NCI-H82 treated with DMSO at 0.1 percent for 48 hours (cell line): ENCODE results near the gene CDC14B.
"Not testable (repeated sequence)": the region's sequence is repeated elsewhere in the genome, so short reads cannot be mapped to it uniquely, and the experiment has no call there.

Source experiments
- DNase-seq: peaks from one replicate; lab custom pipeline; 2025; ENCODE audit not compliant: unreplicated experiment; lab: John Stamatoyannopoulos, UW

CDC14B gene

GRCh38 chr9:96619491-96620180 is at the start of gene CDC14B:
CDC14B (minus strand) TSS chr9:96619843; CDS start chr9:96619378, 465 bp downstream.
- DNase-seq = peak; percentile 10

GRCh38 chr9:96668868-96669534 is 49.4 kb upstream of the CDC14B start:
- no peak for DNase-seq

- no peak for DNase-seq
Measured at GRCh38 chr9:96667363-96667728, 47.7 kb upstream of the CDC14B start.

GRCh38 chr9:96666653-96667362 is 47.2 kb upstream of the CDC14B start:
- not testable (repeated sequence) for DNase-seq

GRCh38 chr9:96665789-96666188 is 46.1 kb upstream of the CDC14B start:
- DNase-seq = no peak

GRCh38 chr9:96663506-96664120 is 44.0 kb upstream of the CDC14B start:
- DNase-seq = no peak

- no peak for DNase-seq
Measured at GRCh38 chr9:96661711-96662110, 42.1 kb upstream of the CDC14B start.

GRCh38 chr9:96660692-96661248 is 41.1 kb upstream of the CDC14B start:
- no peak for DNase-seq

- no peak for DNase-seq
Measured at GRCh38 chr9:96655198-96655851, 35.7 kb upstream of the CDC14B start, which contains the start of gene PRXL2C. PRXL2C (minus strand) TSS chr9:96655317; CDS start chr9:96655281, 36 bp downstream.

- no peak for DNase-seq
Measured at GRCh38 chr9:96654450-96655197, 35.0 kb upstream of the CDC14B start.

- DNase-seq = no peak
Measured at GRCh38 chr9:96651626-96652025, 32.0 kb upstream of the CDC14B start.

GRCh38 chr9:96649620-96650324 is 30.1 kb upstream of the CDC14B start:
- no peak for DNase-seq

- no peak for DNase-seq
Measured at GRCh38 chr9:96646081-96646991, 26.7 kb upstream of the CDC14B start.

- DNase-seq = no peak
Measured at GRCh38 chr9:96644137-96644536, 24.5 kb upstream of the CDC14B start.

GRCh38 chr9:96641514-96641913 is 21.9 kb upstream of the CDC14B start:
- no peak for DNase-seq

GRCh38 chr9:96638606-96639364 is 19.1 kb upstream of the CDC14B start:
- no peak for DNase-seq

GRCh38 chr9:96636368-96636767 is 16.7 kb upstream of the CDC14B start:
- no peak for DNase-seq

- not testable (repeated sequence) for DNase-seq
Measured at GRCh38 chr9:96633579-96633978, 13.9 kb upstream of the CDC14B start.
